A673 (cell line): ENCODE measurements around the gene PRRC2A.

Experiments used
- EZH2 ChIP-seq: fragments of 200-600 bp; sonication (generic); IDR thresholded peaks from 2 replicates; pipeline ENCODE4 v1.6.1; 2017; ENCODE audit warnings: borderline replicate concordance, low read depth, mild to moderate bottlenecking, mixed read lengths, antibody characterized with exemption, low read length; ENCODE audit not compliant: poor library complexity, severe bottlenecking
- TF ChIP-seq, protein P1 (sequence below): fragments of 300-800, 200-600 bp; sonication (generic); conservative IDR thresholded peaks from 2 replicates; pipeline ENCODE4 v1.5.1; 2017; ENCODE audit warnings: low read depth, mild to moderate bottlenecking, antibody characterized with exemption, low read length, moderate library complexity, mixed read lengths

DNA sequence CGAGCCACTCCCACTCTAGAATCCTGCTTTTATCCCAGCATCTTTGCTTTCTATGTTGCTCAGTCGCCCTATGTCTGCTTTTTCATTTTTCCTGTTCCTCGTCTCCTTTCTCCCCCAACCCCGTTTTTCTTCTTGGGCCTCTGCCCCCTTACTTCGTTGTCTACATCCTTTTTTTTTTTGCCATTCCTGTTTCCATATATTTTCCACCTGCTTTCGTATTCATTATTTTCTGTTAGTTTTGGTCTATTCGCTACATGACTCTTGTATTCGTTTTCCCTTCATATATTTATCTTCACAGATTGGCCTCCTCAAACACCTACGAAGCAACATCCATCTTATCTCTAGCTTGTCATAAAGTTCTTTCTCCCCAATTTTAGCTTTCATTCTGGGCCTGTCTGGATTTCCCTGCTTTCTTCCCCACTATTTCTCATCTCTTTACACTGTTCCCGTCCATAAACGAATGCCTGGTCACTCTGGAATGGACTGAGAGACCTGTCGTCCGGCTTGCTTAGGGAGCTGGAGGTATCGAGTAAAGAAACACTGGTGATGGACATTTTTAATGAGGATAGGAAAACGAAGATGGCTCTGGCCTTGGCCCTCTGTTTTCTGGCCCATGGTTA is 915 bp downstream of the PRRC2A start:
- TF ChIP-seq, protein P1, sequence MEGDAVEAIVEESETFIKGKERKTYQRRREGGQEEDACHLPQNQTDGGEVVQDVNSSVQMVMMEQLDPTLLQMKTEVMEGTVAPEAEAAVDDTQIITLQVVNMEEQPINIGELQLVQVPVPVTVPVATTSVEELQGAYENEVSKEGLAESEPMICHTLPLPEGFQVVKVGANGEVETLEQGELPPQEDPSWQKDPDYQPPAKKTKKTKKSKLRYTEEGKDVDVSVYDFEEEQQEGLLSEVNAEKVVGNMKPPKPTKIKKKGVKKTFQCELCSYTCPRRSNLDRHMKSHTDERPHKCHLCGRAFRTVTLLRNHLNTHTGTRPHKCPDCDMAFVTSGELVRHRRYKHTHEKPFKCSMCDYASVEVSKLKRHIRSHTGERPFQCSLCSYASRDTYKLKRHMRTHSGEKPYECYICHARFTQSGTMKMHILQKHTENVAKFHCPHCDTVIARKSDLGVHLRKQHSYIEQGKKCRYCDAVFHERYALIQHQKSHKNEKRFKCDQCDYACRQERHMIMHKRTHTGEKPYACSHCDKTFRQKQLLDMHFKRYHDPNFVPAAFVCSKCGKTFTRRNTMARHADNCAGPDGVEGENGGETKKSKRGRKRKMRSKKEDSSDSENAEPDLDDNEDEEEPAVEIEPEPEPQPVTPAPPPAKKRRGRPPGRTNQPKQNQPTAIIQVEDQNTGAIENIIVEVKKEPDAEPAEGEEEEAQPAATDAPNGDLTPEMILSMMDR = no peak
- no peak for TF ChIP-seq EZH2
